HEK293 (cell line): Measurements from ENCODE around the gene SPRED2.
A peak's percentile ranks its signal among the peaks of the same experiment; 100 is the strongest.

Experiments
- BCL11B ChIP-seq: fragments of 450-650 bp; formaldehyde crosslinking; IDR thresholded peaks from 2 replicates; pipeline ENCODE4 v1.5.1; 2016; ENCODE audit warnings: low read depth, missing biosample characterization, missing genetic modification characterization
- HOXA7 ChIP-seq: sonication (generic); formaldehyde crosslinking; IDR thresholded peaks from 2 replicates; pipeline ENCODE4 v1.8.1; 2022; ENCODE audit warnings: missing genetic modification reagents, borderline replicate concordance
- OVOL3 ChIP-seq: fragments of 450-650 bp; formaldehyde crosslinking; IDR thresholded peaks from 2 replicates; pipeline ENCODE4 v1.5.1; 2016; ENCODE audit warnings: missing biosample characterization, missing genetic modification characterization
- ZBTB1 ChIP-seq: fragments of 450-650 bp; formaldehyde crosslinking; IDR thresholded peaks from 2 replicates; pipeline ENCODE4 v1.5.1; 2016; ENCODE audit warnings: missing biosample characterization, missing genetic modification characterization
- ZBTB21 ChIP-seq: fragments of 450-650 bp; formaldehyde crosslinking; IDR thresholded peaks from 2 replicates; pipeline ENCODE4 v1.5.1; 2017; ENCODE audit warnings: missing biosample characterization, missing genetic modification characterization
- ZBTB7A ChIP-seq: fragments of 450-650 bp; formaldehyde crosslinking; IDR thresholded peaks from 2 replicates; pipeline ENCODE4 v1.5.1; 2016; ENCODE audit warnings: low read depth, missing biosample characterization, missing genetic modification characterization
- ZFP69B ChIP-seq: fragments of 450-650 bp; formaldehyde crosslinking; IDR thresholded peaks from 2 replicates; pipeline ENCODE4 v1.5.1; 2016; ENCODE audit warnings: missing biosample characterization, missing genetic modification characterization
- ZNF202 ChIP-seq: fragments of 450-650 bp; formaldehyde crosslinking; IDR thresholded peaks from 2 replicates; pipeline ENCODE4 v1.5.1; 2016; ENCODE audit warnings: missing biosample characterization, missing genetic modification characterization, borderline replicate concordance
- ZNF214 ChIP-seq: fragments of 450-650 bp; formaldehyde crosslinking; IDR thresholded peaks from 2 replicates; pipeline ENCODE4 v1.5.1; 2017; ENCODE audit warnings: missing biosample characterization, mild to moderate bottlenecking, missing genetic modification characterization, borderline replicate concordance
- ZNF24 ChIP-seq: fragments of 450-650 bp; formaldehyde crosslinking; IDR thresholded peaks from 2 replicates; pipeline ENCODE4 v1.5.1; 2016; ENCODE audit warnings: missing biosample characterization, missing genetic modification characterization
- ZNF248 ChIP-seq: fragments of 450-650 bp; formaldehyde crosslinking; IDR thresholded peaks from 2 replicates; pipeline ENCODE4 v1.5.1; 2017; ENCODE audit warnings: missing biosample characterization, missing genetic modification characterization
- ZNF292 ChIP-seq: fragments of 450-650 bp; formaldehyde crosslinking; IDR thresholded peaks from 2 replicates; pipeline ENCODE4 v1.5.1; 2016; ENCODE audit warnings: low read depth, missing biosample characterization, missing genetic modification characterization, borderline replicate concordance
- ZNF366 ChIP-seq: fragments of 450-650 bp; formaldehyde crosslinking; conservative IDR thresholded peaks from 2 replicates; pipeline ENCODE4 v1.5.1; 2016; ENCODE audit warnings: missing biosample characterization, missing genetic modification characterization
- ZNF394 ChIP-seq: fragments of 450-650 bp; formaldehyde crosslinking; IDR thresholded peaks from 2 replicates; pipeline ENCODE4 v1.5.1; 2016; ENCODE audit warnings: missing biosample characterization, missing genetic modification characterization, mild to moderate bottlenecking, moderate library complexity, borderline replicate concordance
- ZNF423 ChIP-seq: fragments of 450-650 bp; formaldehyde crosslinking; IDR thresholded peaks from 2 replicates; pipeline ENCODE4 v1.5.1; 2016; ENCODE audit warnings: missing biosample characterization, missing genetic modification characterization
- ZNF426 ChIP-seq: fragments of 450-650 bp; formaldehyde crosslinking; IDR thresholded peaks from 2 replicates; pipeline ENCODE4 v1.5.1; 2017; ENCODE audit warnings: missing biosample characterization, missing genetic modification characterization, mild to moderate bottlenecking, inconsistent platforms, moderate library complexity
- ZNF514 ChIP-seq: fragments of 450-650 bp; formaldehyde crosslinking; IDR thresholded peaks from 2 replicates; pipeline ENCODE4 v1.5.1; 2016; ENCODE audit warnings: missing biosample characterization, missing genetic modification characterization
- ZNF600 ChIP-seq: fragments of 450-650 bp; formaldehyde crosslinking; IDR thresholded peaks from 2 replicates; pipeline ENCODE4 v1.5.1; 2016; ENCODE audit warnings: missing biosample characterization, missing genetic modification characterization
- ZNF610 ChIP-seq: fragments of 450-650 bp; formaldehyde crosslinking; IDR thresholded peaks from 2 replicates; pipeline ENCODE4 v1.5.1; 2016; ENCODE audit warnings: missing biosample characterization, missing genetic modification characterization, borderline replicate concordance
- ZNF621 ChIP-seq: fragments of 450-650 bp; formaldehyde crosslinking; IDR thresholded peaks from 2 replicates; pipeline ENCODE4 v1.5.1; 2017; ENCODE audit warnings: missing biosample characterization, missing genetic modification characterization
- ZNF776 ChIP-seq: fragments of 450-650 bp; formaldehyde crosslinking; IDR thresholded peaks from 2 replicates; pipeline ENCODE4 v1.5.0; 2017; ENCODE audit warnings: missing biosample characterization, missing genetic modification characterization, borderline replicate concordance
- ZNF843 ChIP-seq: fragments of 450-650 bp; formaldehyde crosslinking; IDR thresholded peaks from 2 replicates; pipeline ENCODE4 v1.5.1; 2016; ENCODE audit warnings: missing biosample characterization, missing genetic modification characterization
- TF ChIP-seq, protein P1 (sequence below): fragments of 450-650 bp; formaldehyde crosslinking; IDR thresholded peaks from 2 replicates; pipeline ENCODE4 v1.5.1; 2016; ENCODE audit warnings: missing biosample characterization, missing genetic modification characterization
- TF ChIP-seq, protein P2 (sequence below): fragments of 450-650 bp; formaldehyde crosslinking; IDR thresholded peaks from 2 replicates; pipeline ENCODE4 v1.5.1; 2016; ENCODE audit warnings: missing biosample characterization, missing genetic modification characterization
- TF ChIP-seq, protein P3 (sequence below): fragments of 450-650 bp; formaldehyde crosslinking; IDR thresholded peaks from 2 replicates; pipeline ENCODE4 v1.5.1; 2016; ENCODE audit warnings: missing biosample characterization, missing genetic modification characterization
- TF ChIP-seq, protein P4 (sequence below): fragments of 450-650 bp; formaldehyde crosslinking; IDR thresholded peaks from 2 replicates; pipeline ENCODE4 v1.5.1; 2016; ENCODE audit warnings: missing biosample characterization, missing genetic modification characterization, borderline replicate concordance

SPRED2 gene

DNA sequence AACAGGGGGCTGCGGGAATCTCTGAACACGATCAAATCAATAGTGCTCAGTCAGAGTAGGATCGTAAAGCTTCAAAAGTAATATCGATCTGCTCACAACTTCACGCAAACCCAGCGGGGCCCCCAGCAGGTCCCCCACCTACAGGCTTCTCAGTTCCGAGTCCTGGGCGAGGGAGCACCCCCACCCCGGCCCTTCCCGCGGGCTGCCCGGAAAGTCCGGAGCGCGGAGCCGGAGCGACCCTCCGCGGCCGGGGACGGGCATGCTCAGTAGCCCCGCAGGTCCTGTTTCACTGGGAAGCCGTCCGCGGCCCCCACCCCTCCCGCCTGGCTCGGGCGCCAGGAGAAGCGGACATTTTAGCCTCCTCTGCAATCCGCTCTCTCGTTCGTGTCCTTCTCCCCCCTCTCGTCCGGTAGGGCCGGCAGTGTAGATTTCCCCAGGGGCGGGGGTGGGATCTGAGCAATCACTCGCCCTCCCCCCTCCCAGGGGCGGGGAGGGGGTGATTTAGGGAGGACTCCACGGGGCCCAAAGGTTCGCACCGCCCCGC, 3.3 kb upstream of the SPRED2 start (continued):
- TF ChIP-seq ZNF394 (tag by site-specific recombination) (no peak; the same call in 1 of the 2 replicates), ZNF24 (peak; percentile 37; the same call in 1 of the 2 replicates), ZNF600 (tag by site-specific recombination) (no peak), ZNF214 (tag by site-specific recombination) (no peak), ZFP69B (tag by site-specific recombination) (no peak), ZBTB7A (peak; percentile 70; the same call in 1 of the 2 replicates), ZNF426 (tag by site-specific recombination) (no peak), BCL11B (tag by site-specific recombination) (0 out of 2 replicates have a peak, but pooled peaks have one; percentile 13), ZNF776 (tag by site-specific recombination) (no peak), OVOL3 (tag by site-specific recombination) (no peak), ZNF366 (tag by site-specific recombination) (0 out of 2 replicates have a peak, but pooled peaks have one; percentile 43), ZNF292 (tag by site-specific recombination) (no peak), ZNF843 (tag by site-specific recombination) (no peak), ZNF202 (tag by site-specific recombination) (no peak), ZNF514 (tag by site-specific recombination) (no peak), ZNF248 (tag by site-specific recombination) (no peak), ZBTB21 (tag by site-specific recombination) (peak; percentile 21; the same call in 1 of the 2 replicates), ZNF610 (tag by site-specific recombination) (0 out of 2 replicates have a peak, but pooled peaks have one; percentile 21), ZNF621 (tag by site-specific recombination) (no peak), ZBTB1 (tag by site-specific recombination) (no peak), ZNF423 (peak; percentile 53; the same call in 1 of the 2 replicates), HOXA7 (CRISPR knock-in tag) (no peak)
- TF ChIP-seq, protein P1, sequence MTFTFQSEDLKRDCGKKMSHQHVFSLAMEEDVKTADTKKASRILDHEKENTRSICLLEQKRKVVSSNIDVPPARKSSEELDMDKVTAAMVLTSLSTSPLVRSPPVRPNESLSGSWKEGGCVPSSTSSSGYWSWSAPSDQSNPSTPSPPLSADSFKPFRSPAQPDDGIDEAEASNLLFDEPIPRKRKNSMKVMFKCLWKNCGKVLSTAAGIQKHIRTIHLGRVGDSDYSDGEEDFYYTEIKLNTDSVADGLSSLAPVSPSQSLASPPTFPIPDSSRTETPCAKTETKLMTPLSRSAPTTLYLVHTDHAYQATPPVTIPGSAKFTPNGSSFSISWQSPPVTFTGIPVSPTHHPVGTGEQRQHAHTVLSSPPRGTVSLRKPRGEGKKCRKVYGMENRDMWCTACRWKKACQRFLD, result no peak
- TF ChIP-seq, protein P2, sequence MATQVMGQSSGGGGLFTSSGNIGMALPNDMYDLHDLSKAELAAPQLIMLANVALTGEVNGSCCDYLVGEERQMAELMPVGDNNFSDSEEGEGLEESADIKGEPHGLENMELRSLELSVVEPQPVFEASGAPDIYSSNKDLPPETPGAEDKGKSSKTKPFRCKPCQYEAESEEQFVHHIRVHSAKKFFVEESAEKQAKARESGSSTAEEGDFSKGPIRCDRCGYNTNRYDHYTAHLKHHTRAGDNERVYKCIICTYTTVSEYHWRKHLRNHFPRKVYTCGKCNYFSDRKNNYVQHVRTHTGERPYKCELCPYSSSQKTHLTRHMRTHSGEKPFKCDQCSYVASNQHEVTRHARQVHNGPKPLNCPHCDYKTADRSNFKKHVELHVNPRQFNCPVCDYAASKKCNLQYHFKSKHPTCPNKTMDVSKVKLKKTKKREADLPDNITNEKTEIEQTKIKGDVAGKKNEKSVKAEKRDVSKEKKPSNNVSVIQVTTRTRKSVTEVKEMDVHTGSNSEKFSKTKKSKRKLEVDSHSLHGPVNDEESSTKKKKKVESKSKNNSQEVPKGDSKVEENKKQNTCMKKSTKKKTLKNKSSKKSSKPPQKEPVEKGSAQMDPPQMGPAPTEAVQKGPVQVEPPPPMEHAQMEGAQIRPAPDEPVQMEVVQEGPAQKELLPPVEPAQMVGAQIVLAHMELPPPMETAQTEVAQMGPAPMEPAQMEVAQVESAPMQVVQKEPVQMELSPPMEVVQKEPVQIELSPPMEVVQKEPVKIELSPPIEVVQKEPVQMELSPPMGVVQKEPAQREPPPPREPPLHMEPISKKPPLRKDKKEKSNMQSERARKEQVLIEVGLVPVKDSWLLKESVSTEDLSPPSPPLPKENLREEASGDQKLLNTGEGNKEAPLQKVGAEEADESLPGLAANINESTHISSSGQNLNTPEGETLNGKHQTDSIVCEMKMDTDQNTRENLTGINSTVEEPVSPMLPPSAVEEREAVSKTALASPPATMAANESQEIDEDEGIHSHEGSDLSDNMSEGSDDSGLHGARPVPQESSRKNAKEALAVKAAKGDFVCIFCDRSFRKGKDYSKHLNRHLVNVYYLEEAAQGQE, result no peak
- TF ChIP-seq, protein P3, sequence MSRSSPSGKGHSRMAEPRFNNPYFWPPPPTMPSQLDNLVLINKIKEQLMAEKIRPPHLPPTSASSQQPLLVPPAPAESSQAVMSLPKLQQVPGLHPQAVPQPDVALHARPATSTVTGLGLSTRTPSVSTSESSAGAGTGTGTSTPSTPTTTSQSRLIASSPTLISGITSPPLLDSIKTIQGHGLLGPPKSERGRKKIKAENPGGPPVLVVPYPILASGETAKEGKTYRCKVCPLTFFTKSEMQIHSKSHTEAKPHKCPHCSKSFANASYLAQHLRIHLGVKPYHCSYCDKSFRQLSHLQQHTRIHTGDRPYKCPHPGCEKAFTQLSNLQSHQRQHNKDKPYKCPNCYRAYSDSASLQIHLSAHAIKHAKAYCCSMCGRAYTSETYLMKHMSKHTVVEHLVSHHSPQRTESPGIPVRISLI, result no peak
- TF ChIP-seq, protein P4, sequence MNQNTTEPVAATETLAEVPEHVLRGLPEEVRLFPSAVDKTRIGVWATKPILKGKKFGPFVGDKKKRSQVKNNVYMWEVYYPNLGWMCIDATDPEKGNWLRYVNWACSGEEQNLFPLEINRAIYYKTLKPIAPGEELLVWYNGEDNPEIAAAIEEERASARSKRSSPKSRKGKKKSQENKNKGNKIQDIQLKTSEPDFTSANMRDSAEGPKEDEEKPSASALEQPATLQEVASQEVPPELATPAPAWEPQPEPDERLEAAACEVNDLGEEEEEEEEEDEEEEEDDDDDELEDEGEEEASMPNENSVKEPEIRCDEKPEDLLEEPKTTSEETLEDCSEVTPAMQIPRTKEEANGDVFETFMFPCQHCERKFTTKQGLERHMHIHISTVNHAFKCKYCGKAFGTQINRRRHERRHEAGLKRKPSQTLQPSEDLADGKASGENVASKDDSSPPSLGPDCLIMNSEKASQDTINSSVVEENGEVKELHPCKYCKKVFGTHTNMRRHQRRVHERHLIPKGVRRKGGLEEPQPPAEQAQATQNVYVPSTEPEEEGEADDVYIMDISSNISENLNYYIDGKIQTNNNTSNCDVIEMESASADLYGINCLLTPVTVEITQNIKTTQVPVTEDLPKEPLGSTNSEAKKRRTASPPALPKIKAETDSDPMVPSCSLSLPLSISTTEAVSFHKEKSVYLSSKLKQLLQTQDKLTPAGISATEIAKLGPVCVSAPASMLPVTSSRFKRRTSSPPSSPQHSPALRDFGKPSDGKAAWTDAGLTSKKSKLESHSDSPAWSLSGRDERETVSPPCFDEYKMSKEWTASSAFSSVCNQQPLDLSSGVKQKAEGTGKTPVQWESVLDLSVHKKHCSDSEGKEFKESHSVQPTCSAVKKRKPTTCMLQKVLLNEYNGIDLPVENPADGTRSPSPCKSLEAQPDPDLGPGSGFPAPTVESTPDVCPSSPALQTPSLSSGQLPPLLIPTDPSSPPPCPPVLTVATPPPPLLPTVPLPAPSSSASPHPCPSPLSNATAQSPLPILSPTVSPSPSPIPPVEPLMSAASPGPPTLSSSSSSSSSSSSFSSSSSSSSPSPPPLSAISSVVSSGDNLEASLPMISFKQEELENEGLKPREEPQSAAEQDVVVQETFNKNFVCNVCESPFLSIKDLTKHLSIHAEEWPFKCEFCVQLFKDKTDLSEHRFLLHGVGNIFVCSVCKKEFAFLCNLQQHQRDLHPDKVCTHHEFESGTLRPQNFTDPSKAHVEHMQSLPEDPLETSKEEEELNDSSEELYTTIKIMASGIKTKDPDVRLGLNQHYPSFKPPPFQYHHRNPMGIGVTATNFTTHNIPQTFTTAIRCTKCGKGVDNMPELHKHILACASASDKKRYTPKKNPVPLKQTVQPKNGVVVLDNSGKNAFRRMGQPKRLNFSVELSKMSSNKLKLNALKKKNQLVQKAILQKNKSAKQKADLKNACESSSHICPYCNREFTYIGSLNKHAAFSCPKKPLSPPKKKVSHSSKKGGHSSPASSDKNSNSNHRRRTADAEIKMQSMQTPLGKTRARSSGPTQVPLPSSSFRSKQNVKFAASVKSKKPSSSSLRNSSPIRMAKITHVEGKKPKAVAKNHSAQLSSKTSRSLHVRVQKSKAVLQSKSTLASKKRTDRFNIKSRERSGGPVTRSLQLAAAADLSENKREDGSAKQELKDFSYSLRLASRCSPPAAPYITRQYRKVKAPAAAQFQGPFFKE (tag by site-specific recombination), result no peak
